Activated gamma-delta T cell (primary cell): ENCODE measurements around the gene MLN.

Source experiments
- DNase-seq: peaks from one replicate; lab custom pipeline; 2025; lab: John Stamatoyannopoulos, UW

MLN gene

GRCh38 chr6:33771146-33772081 is 32.4 kb downstream of the MLN start:
- peak; percentile 44 for DNase-seq

GRCh38 chr6:33770833-33771145 is 33.0 kb downstream of the MLN start:
- no peak for DNase-seq

GRCh38 chr6:33770124-33770832 is 33.5 kb downstream of the MLN start:
- no peak for DNase-seq

- no peak for DNase-seq
Measured at GRCh38 chr6:33769248-33769821, 34.5 kb downstream of the MLN start.

- no peak for DNase-seq
Measured at GRCh38 chr6:33768644-33769120, 35.1 kb downstream of the MLN start.

- no peak for DNase-seq
Measured at GRCh38 chr6:33766921-33767907, 36.6 kb downstream of the MLN start.

- no peak for DNase-seq
Measured at GRCh38 chr6:33765368-33765767, 38.4 kb downstream of the MLN start.

GRCh38 chr6:33764036-33764435 is 39.8 kb downstream of the MLN start:
- no peak for DNase-seq

GRCh38 chr6:33763483-33763882 is 40.3 kb downstream of the MLN start:
- no peak for DNase-seq

- DNase-seq = no peak
Measured at GRCh38 chr6:33762713-33763112, 41.1 kb downstream of the MLN start.

GRCh38 chr6:33761922-33762629 is 41.7 kb downstream of the MLN start:
- DNase-seq = no peak

- DNase-seq = no peak
Measured at GRCh38 chr6:33761581-33761921, 42.3 kb downstream of the MLN start.

- no peak for DNase-seq
Measured at GRCh38 chr6:33759887-33760629, 43.7 kb downstream of the MLN start.

- no peak for DNase-seq
Measured at GRCh38 chr6:33758815-33759216, 45.0 kb downstream of the MLN start.

GRCh38 chr6:33757906-33758305 is 45.9 kb downstream of the MLN start:
- DNase-seq = no peak

GRCh38 chr6:33757113-33757512 is 46.7 kb downstream of the MLN start:
- DNase-seq = no peak

GRCh38 chr6:33756211-33756954 is 47.4 kb downstream of the MLN start:
- DNase-seq = no peak

GRCh38 chr6:33755070-33755869 is 48.5 kb downstream of the MLN start:
- DNase-seq = no peak

GRCh38 chr6:33754222-33754621 is 49.6 kb downstream of the MLN start:
- no peak for DNase-seq
